Limb (tissue), 2 donors: ENCODE measurements around the gene RALB.
"Not testable (repeated sequence)": the region's sequence is repeated elsewhere in the genome, so short reads cannot be mapped to it uniquely, and the experiment has no call there.

Experiments used
- DNase-seq, 2 donors: peaks; one replicate each; pipeline ENCODE4 v3.0.0-alpha.2; 2016; ENCODE audit errors: extremely low spot score in 2 of 2

RALB gene

GRCh38 chr2:120224735-120225548 is 27.7 kb upstream of the RALB start:
- no peak for DNase-seq

- no peak for DNase-seq
Measured at GRCh38 chr2:120225549-120226065, 27.0 kb upstream of the RALB start.

- DNase-seq = no peak
Measured at GRCh38 chr2:120226316-120226715, 26.3 kb upstream of the RALB start.

GRCh38 chr2:120227111-120227991 is 25.3 kb upstream of the RALB start:
- DNase-seq = no peak

GRCh38 chr2:120228503-120228902 is 24.1 kb upstream of the RALB start:
- DNase-seq = no peak

GRCh38 chr2:120229341-120229740 is 23.3 kb upstream of the RALB start:
- DNase-seq = no peak

- DNase-seq = no peak
Measured at GRCh38 chr2:120230515-120231471, 21.9 kb upstream of the RALB start.

GRCh38 chr2:120231564-120231973 is 21.1 kb upstream of the RALB start:
- DNase-seq = no peak

- DNase-seq = peak in 1 of 2 donors; percentile 33
Measured at GRCh38 chr2:120231974-120232635, 20.5 kb upstream of the RALB start.

GRCh38 chr2:120233292-120233691 is 19.4 kb upstream of the RALB start:
- peak in 1 of 2 donors; percentile 12 for DNase-seq

GRCh38 chr2:120235158-120235557 is 17.5 kb upstream of the RALB start:
- not testable (repeated sequence) for DNase-seq

GRCh38 chr2:120235681-120236080 is 17.0 kb upstream of the RALB start:
- peak in 1 of 2 donors; percentile 11 for DNase-seq

- no peak for DNase-seq
Measured at GRCh38 chr2:120236316-120236715, 16.3 kb upstream of the RALB start.

GRCh38 chr2:120236791-120237190 is 15.9 kb upstream of the RALB start:
- no peak for DNase-seq

GRCh38 chr2:120237491-120237902 is 15.2 kb upstream of the RALB start:
- no peak for DNase-seq

GRCh38 chr2:120238728-120239487 is 13.7 kb upstream of the RALB start:
- DNase-seq = no peak

- peak; percentile 38 to 62 for DNase-seq
Measured at GRCh38 chr2:120239488-120240287, 13.0 kb upstream of the RALB start.

- no peak for DNase-seq
Measured at GRCh38 chr2:120240901-120241429, 11.7 kb upstream of the RALB start.

GRCh38 chr2:120241684-120242083 is 11.0 kb upstream of the RALB start:
- no peak for DNase-seq
